Subcutaneous adipose tissue (tissue), 4 donors: ENCODE data around the gene SF3B1. TPM values are rescaled to one million over a fixed set of nuclear protein-coding genes. Genes with fewer than 3 reads are reported as not detected.

ENCODE experiments used
- CTCF ChIP-seq: fragments of 450-650 bp; IDR thresholded peaks from one replicate; pipeline ENCODE4 v1.5.1; 2016; ENCODE audit warnings: low read depth, mild to moderate bottlenecking, control low read depth, antibody characterized with exemption, moderate library complexity
- total RNA-seq, 4 donors: library from RNA; depleted of rRNA; stranded (reverse); fragments of >200 nt; gene quantifications; one replicate each; pipeline ENCODE4 v1.1.0, GENCODE V29; 2016

Gene SF3B1
- 100 to 1,000 TPM; 390 to 510 (median 406) TPM for total RNA-seq

GRCh38 chr2:197434541-197435513 is at the start of gene SF3B1:
Gene SF3B1, minus strand, starts transcription at chr2:197435028. Its CDS starts 29 bp downstream, at chr2:197434999.
- no peak for TF ChIP-seq CTCF

GRCh38 chr2:197480165-197481036 is 45.6 kb upstream of the SF3B1 start:
- TF ChIP-seq CTCF, result no peak

- TF ChIP-seq CTCF, result no peak
Measured at GRCh38 chr2:197477797-197478196, 43.0 kb upstream of the SF3B1 start.

- TF ChIP-seq CTCF, result no peak
Measured at GRCh38 chr2:197472166-197472565, 37.3 kb upstream of the SF3B1 start.

- TF ChIP-seq CTCF, result no peak
Measured at GRCh38 chr2:197464175-197464574, 29.3 kb upstream of the SF3B1 start.

GRCh38 chr2:197461057-197461456 is 26.2 kb upstream of the SF3B1 start:
- TF ChIP-seq CTCF, result no peak

GRCh38 chr2:197460649-197461048 is 25.8 kb upstream of the SF3B1 start:
- TF ChIP-seq CTCF, result no peak
